HCT116 (cell line): Measurements from ENCODE around the gene HOXD11. TPM values are rescaled to one million over a fixed set of nuclear protein-coding genes. Genes with fewer than 3 reads are reported as not detected.

ENCODE experiments used
- ATAC-seq: fragments of 200-7000 bp; cut with Tn5 transposase; 2 replicates; pipeline ENCODE4 v1.9.1; 2020; ENCODE audit warnings: mild to moderate bottlenecking, moderate library complexity
- BruUV-seq: library from RNA; stranded (reverse); fragments of 400-500 nt; replicated peaks from 2 replicates; lab custom pipeline; 2021; lab: Mats Ljungman, UMichigan
- CTCF ChIA-PET: fragments of 300-600 bp; sonication (Branson Sonifier 250); formaldehyde crosslinking; loops from one replicate; lab custom pipeline; 2021; ENCODE audit warnings: antibody characterized with exemption; lab: Charles Lee
- POLR2A ChIA-PET: fragments of 300-600, 350-600 bp; sonication (Branson Sonifier 250); formaldehyde crosslinking; loops from one replicate; lab custom pipeline; 2021; ENCODE audit warnings: antibody characterized with exemption; lab: Charles Lee
- RAD21 ChIA-PET, 2 experiments: fragments of 300-600 bp; sonication (Branson Sonifier 250); formaldehyde crosslinking; loops; one replicate each; lab custom pipeline; 2023; ENCODE audit warnings: low total read pairs in 2 of 2; ENCODE audit not compliant: uncharacterized antibody in 2 of 2, unreplicated experiment in 2 of 2, low non-redundant PET in 1 of 2; lab: Charles Lee
- DNase-seq: peaks from one replicate; pipeline ENCODE4 v3.0.0-alpha.2; 2010; ENCODE audit warnings: low read depth, low spot score
- H2AFZ ChIP-seq: fragments of 200-600 bp; shearing (Covaris generic), sonication (generic); 2 replicates; pipeline ENCODE4 v1.6.1; 2017; ENCODE audit warnings: low read depth, mixed run types, mixed read lengths, antibody characterized with exemption, low read length; ENCODE audit not compliant: poor library complexity, severe bottlenecking
- H3K27ac ChIP-seq: 2 replicates; pipeline ENCODE4 v1.5.1; 2012; ENCODE audit warnings: low read depth, low read length
- H3K27me3 ChIP-seq: fragments of 200-600 bp; sonication (generic); 2 replicates; pipeline ENCODE4 v1.6.1; 2016; ENCODE audit warnings: mixed run types, low read length, mixed read lengths; ENCODE audit not compliant: insufficient read depth
- H3K36me3 ChIP-seq, 2 experiments: fragments of 200-500 bp in 1 of 2; fragments of 200-600 bp in 1 of 2; sonication (Bioruptor generic) in 1 of 2; sonication (generic) in 1 of 2; 2 replicates each; pipeline versions ENCODE4 v1.5.1 to v1.6.1; 2014 to 2016; ENCODE audit warnings: low read length in 2 of 2, inconsistent platforms in 1 of 2, mixed read lengths in 1 of 2, mixed run types in 1 of 2; ENCODE audit not compliant: insufficient read depth in 2 of 2, control insufficient read depth in 1 of 2
- H3K4me1 ChIP-seq, 2 experiments: fragments of 200-600 bp in 1 of 2; sonication (generic) in 1 of 2; 2 replicates each; pipeline versions ENCODE4 v1.5.1 to v1.6.1; 2012 to 2017; ENCODE audit warnings: low read length in 2 of 2, inconsistent platforms in 1 of 2, mild to moderate bottlenecking in 1 of 2, mixed read lengths in 1 of 2, mixed run types in 1 of 2, moderate library complexity in 1 of 2; ENCODE audit not compliant: insufficient read depth in 2 of 2, control insufficient read depth in 1 of 2
- H3K4me2 ChIP-seq: fragments of 200-600 bp; sonication (generic); 2 replicates; pipeline ENCODE4 v1.6.1; 2017; ENCODE audit warnings: mixed run types, low read length, mixed read lengths
- H3K4me3 ChIP-seq, 2 experiments: fragments of 200-600 bp in 1 of 2; sonication (generic) in 1 of 2; replicated peaks in 1 of 2; 2 replicates each; pipeline ENCODE4 v1.5.1; 2011 to 2016; ENCODE audit warnings: low read length in 2 of 2, control low read depth in 1 of 2, low read depth in 1 of 2, mild to moderate bottlenecking in 1 of 2, mixed read lengths in 1 of 2, mixed run types in 1 of 2
- H3K79me2 ChIP-seq: fragments of 200-600 bp; sonication (generic); 2 replicates; pipeline ENCODE4 v1.6.1; 2017; ENCODE audit warnings: mild to moderate bottlenecking, mixed run types, low read length, moderate library complexity, mixed read lengths; ENCODE audit not compliant: insufficient read depth
- H3K9ac ChIP-seq: fragments of 200-600 bp; sonication (generic); 2 replicates; pipeline ENCODE4 v1.6.1; 2016; ENCODE audit warnings: low read length, mixed read lengths
- H3K9me2 ChIP-seq: fragments of 200-600 bp; sonication (generic), shearing (Covaris generic); 2 replicates; pipeline ENCODE4 v1.6.1; 2017; ENCODE audit warnings: mixed run types, mild to moderate bottlenecking, moderate library complexity; ENCODE audit not compliant: insufficient read depth
- H3K9me3 ChIP-seq, 2 experiments: fragments of 200-500 bp in 1 of 2; fragments of 200-600 bp in 1 of 2; sonication (Bioruptor generic) in 1 of 2; sonication (generic) in 1 of 2; 2 replicates each; pipeline ENCODE4 v1.6.1; 2014 to 2017; ENCODE audit warnings: low read length in 2 of 2, mixed read lengths in 2 of 2, inconsistent platforms in 1 of 2, low read depth in 1 of 2, mild to moderate bottlenecking in 1 of 2, mixed run types in 1 of 2, moderate library complexity in 1 of 2; ENCODE audit not compliant: control insufficient read depth in 1 of 2, insufficient read depth in 1 of 2
- H4K20me1 ChIP-seq: fragments of 200-600 bp; sonication (generic), shearing (Covaris generic); 2 replicates; pipeline ENCODE4 v1.6.1; 2017; ENCODE audit warnings: mixed run types, mild to moderate bottlenecking, moderate library complexity; ENCODE audit not compliant: insufficient read depth
- CBX3 ChIP-seq: IDR thresholded peaks from 2 replicates; pipeline ENCODE4 v1.6.1; 2012; ENCODE audit warnings: low read depth
- CEBPB ChIP-seq: IDR thresholded peaks from 2 replicates; pipeline ENCODE4 v1.6.1; 2012; ENCODE audit warnings: low read depth
- EGR1 ChIP-seq: IDR thresholded peaks from 2 replicates; pipeline ENCODE4 v1.6.1; 2012; ENCODE audit warnings: low read depth
- ELF1 ChIP-seq: IDR thresholded peaks from 2 replicates; pipeline ENCODE4 v1.6.1; 2012; ENCODE audit warnings: low read depth, borderline replicate concordance
- EZH2phosphoT487 ChIP-seq: fragments of 200-600 bp; IDR thresholded peaks from 2 replicates; pipeline ENCODE4 v1.6.1; 2018; ENCODE audit warnings: antibody characterized with exemption, borderline replicate concordance
- FOSL1 ChIP-seq: IDR thresholded peaks from 2 replicates; pipeline ENCODE4 v1.6.1; 2012; ENCODE audit warnings: low read depth
- JUND ChIP-seq: IDR thresholded peaks from 2 replicates; pipeline ENCODE4 v1.6.1; 2012
- MAX ChIP-seq: IDR thresholded peaks from 2 replicates; pipeline ENCODE4 v1.6.1; 2012
- POLR2A ChIP-seq: IDR thresholded peaks from 2 replicates; pipeline ENCODE4 v1.7.0; 2011; ENCODE audit warnings: borderline replicate concordance; ENCODE audit not compliant: insufficient read depth, insufficient read length; ENCODE audit errors: extremely low read depth
- POLR2AphosphoS5 ChIP-seq: IDR thresholded peaks from 2 replicates; pipeline ENCODE4 v1.6.1; 2011; ENCODE audit warnings: mild to moderate bottlenecking, low read depth, low read length, moderate library complexity
- SIN3A ChIP-seq: IDR thresholded peaks from 2 replicates; pipeline ENCODE4 v1.6.1; 2012; ENCODE audit warnings: low read depth
- SP1 ChIP-seq: IDR thresholded peaks from 2 replicates; pipeline ENCODE4 v1.6.1; 2012; ENCODE audit warnings: low read depth
- SRF ChIP-seq: IDR thresholded peaks from 2 replicates; pipeline ENCODE4 v1.6.1; 2012; ENCODE audit warnings: low read depth
- TCF7L2 ChIP-seq: IDR thresholded peaks from 2 replicates; pipeline ENCODE4 v1.7.0; 2011; ENCODE audit warnings: borderline replicate concordance, inconsistent platforms; ENCODE audit not compliant: insufficient read depth, insufficient read length; ENCODE audit errors: extremely low read depth
- YY1 ChIP-seq: IDR thresholded peaks from 2 replicates; pipeline ENCODE4 v1.6.1; 2011; ENCODE audit warnings: low read length, low read depth, moderate library complexity, mild to moderate bottlenecking; ENCODE audit not compliant: insufficient replicate concordance; ENCODE audit errors: extremely low read depth
- ZBTB33 ChIP-seq: IDR thresholded peaks from 2 replicates; pipeline ENCODE4 v1.6.1; 2011; ENCODE audit warnings: mild to moderate bottlenecking, low read length, moderate library complexity; ENCODE audit not compliant: insufficient replicate concordance; ENCODE audit errors: extremely low read depth
- ZFX ChIP-seq: fragments of 450-650 bp; IDR thresholded peaks from 2 replicates; pipeline ENCODE4 v1.6.1; 2017
- intact Hi-C: fragments of 100-400 bp; cut with micrococcal nuclease; formaldehyde crosslinking; loops from 2 replicates; pipeline ENCODE4 v1.10.0; 2022
- total RNA-seq: library from RNA; stranded (reverse); gene quantifications from one replicate; pipeline ENCODE4 v1.2.1, GENCODE V29; 2021; ENCODE audit not compliant: unreplicated experiment
- TF ChIP-seq, protein P1 (sequence below): IDR thresholded peaks from 2 replicates; pipeline ENCODE4 v1.6.1; 2012; ENCODE audit warnings: low read depth

The HOXD11 gene
- total RNA-seq, 1 experiment from 2014 or later, result not detected

- TF ChIP-seq YY1, result no peak
- TF ChIP-seq TCF7L2, result no peak
- TF ChIP-seq, all 23 proteins: peak for 0
Observed at GRCh38 chr2:176081376-176081836, 25.7 kb upstream of the HOXD11 start (continued).

DNA sequence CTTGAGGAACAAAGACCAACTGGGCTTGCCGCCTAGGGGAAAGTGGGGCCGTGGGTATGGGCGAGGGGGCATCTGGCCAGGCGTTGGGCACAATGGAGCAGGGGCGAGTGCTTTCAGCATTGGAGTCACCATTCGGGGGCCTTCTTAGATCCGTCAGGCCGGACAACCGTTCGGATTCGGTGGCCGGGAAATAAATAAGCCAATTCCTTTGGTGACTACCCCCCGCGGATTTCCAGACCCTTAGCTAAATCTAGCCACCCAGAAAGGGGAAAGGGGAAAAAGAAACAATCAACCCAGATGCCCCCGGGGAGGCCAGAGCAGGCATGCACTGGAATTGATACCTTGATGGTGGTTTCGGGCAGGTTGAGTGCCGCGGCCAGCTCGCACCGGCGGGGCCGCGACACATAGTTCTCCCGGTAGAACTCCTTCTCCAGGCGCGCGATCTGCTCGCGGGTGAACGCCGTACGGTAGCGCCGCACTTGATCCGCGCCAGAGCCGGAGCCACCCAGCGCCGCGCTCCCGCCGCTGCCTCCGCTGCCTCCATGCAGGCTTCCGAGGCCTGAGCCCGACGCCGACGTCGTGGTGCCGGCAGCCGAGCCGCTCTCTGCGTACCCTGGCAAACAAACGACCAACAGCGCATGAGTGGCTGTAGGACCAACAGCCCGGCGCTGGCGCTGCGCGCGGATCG is 25.1 kb upstream of the HOXD11 start:
- ChIA-PET CTCF (no interaction called here), POLR2A (no interaction called here), RAD21 (no interaction called here)
- H3K4me3 ChIP-seq, result no peak overlapping the region
- no peaks in the 10 kb centered on the region for H3K9me2 ChIP-seq
- BruUV-seq, result no TSS peak
- H3K27ac ChIP-seq, result no peak overlapping the region
- H3K36me3 ChIP-seq, result no peaks in the 10 kb centered on the region
- H3K27me3 ChIP-seq, result no peaks in the 10 kb centered on the region
- no peaks in the 10 kb centered on the region for H3K4me1 ChIP-seq
- no peaks in the 10 kb centered on the region; a peak in 1 of 4 replicates for H3K9me3 ChIP-seq
- H2AFZ ChIP-seq, result no peak overlapping the region
- H3K4me2 ChIP-seq, result no peak overlapping the region
- intact Hi-C loops, result loop anchor here (5.0 kb wide), 1 partner anchor 1385 kb away; no protein-coding TSS in a partner anchor
- no peak for DNase-seq
- no peak for ATAC-seq
- no peak overlapping the region for H3K9ac ChIP-seq
- H4K20me1 ChIP-seq, result no peaks in the 10 kb centered on the region
- no peaks in the 10 kb centered on the region for H3K79me2 ChIP-seq
- no peak for TF ChIP-seq POLR2A
- TF ChIP-seq ELF1, result no peak
- TF ChIP-seq POLR2AphosphoS5, result no peak
- TF ChIP-seq, protein P1, sequence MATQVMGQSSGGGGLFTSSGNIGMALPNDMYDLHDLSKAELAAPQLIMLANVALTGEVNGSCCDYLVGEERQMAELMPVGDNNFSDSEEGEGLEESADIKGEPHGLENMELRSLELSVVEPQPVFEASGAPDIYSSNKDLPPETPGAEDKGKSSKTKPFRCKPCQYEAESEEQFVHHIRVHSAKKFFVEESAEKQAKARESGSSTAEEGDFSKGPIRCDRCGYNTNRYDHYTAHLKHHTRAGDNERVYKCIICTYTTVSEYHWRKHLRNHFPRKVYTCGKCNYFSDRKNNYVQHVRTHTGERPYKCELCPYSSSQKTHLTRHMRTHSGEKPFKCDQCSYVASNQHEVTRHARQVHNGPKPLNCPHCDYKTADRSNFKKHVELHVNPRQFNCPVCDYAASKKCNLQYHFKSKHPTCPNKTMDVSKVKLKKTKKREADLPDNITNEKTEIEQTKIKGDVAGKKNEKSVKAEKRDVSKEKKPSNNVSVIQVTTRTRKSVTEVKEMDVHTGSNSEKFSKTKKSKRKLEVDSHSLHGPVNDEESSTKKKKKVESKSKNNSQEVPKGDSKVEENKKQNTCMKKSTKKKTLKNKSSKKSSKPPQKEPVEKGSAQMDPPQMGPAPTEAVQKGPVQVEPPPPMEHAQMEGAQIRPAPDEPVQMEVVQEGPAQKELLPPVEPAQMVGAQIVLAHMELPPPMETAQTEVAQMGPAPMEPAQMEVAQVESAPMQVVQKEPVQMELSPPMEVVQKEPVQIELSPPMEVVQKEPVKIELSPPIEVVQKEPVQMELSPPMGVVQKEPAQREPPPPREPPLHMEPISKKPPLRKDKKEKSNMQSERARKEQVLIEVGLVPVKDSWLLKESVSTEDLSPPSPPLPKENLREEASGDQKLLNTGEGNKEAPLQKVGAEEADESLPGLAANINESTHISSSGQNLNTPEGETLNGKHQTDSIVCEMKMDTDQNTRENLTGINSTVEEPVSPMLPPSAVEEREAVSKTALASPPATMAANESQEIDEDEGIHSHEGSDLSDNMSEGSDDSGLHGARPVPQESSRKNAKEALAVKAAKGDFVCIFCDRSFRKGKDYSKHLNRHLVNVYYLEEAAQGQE, result no peak
- TF ChIP-seq EGR1, result no peak
- no peak for TF ChIP-seq FOSL1
- no peak for TF ChIP-seq CEBPB
- no peak for TF ChIP-seq ZBTB33
- no peak for TF ChIP-seq YY1
- no peak for TF ChIP-seq SRF
- no peak for TF ChIP-seq CBX3
- TF ChIP-seq ZFX, result no peak
- no peak for TF ChIP-seq SP1
- TF ChIP-seq TCF7L2, result no peak
- TF ChIP-seq MAX, result no peak
- no peak for TF ChIP-seq EZH2phosphoT487
- no peak for TF ChIP-seq JUND
- no peak for TF ChIP-seq SIN3A
